Vagina (tissue), 2 donors: Measurements from ENCODE around the gene NKX6-1.

Source experiments
- CTCF ChIP-seq, 3 experiments: fragments of 450-650 bp in 2 of 3; fragments of 200-600 bp in 1 of 3; sonication (generic) in 1 of 3; IDR thresholded peaks; one replicate each; pipeline ENCODE4 v1.5.1; 2017 to 2019; ENCODE audit warnings: antibody characterized with exemption in 3 of 3, mild to moderate bottlenecking in 2 of 3, moderate library complexity in 2 of 3
- POLR2A ChIP-seq, 2 donors: fragments of 450-650 bp; IDR thresholded peaks; one replicate each; pipeline ENCODE4 v1.6.1; 2017; ENCODE audit warnings: antibody characterized with exemption in 2 of 2, mild to moderate bottlenecking in 2 of 2, moderate library complexity in 2 of 2

GRCh38 chr4:84474107-84474506, 25.0 kb downstream of the NKX6-1 start:
- no peak for TF ChIP-seq CTCF (IDR thresholded peaks at IDR 0.05)
- no peak for TF ChIP-seq POLR2A (IDR thresholded peaks at IDR 0.05)
